OCI-M2 (cell line): ENCODE measurements around the gene PIGR.
A peak's percentile ranks its signal among the peaks of the same experiment; 100 is the strongest.
"Not testable (repeated sequence)": the region's sequence is repeated elsewhere in the genome, so short reads cannot be mapped to it uniquely, and the experiment has no call there.

Source experiments
- DNase-seq: peaks from one replicate; lab custom pipeline; 2025; ENCODE audit not compliant: unreplicated experiment; lab: John Stamatoyannopoulos, UW

The PIGR gene

GRCh38 chr1:206935491-206936067 lies 10.7 kb downstream of the PIGR start:
- no peak for DNase-seq

GRCh38 chr1:206933333-206933945 lies 12.8 kb downstream of the PIGR start:
- DNase-seq = no peak

DNA sequence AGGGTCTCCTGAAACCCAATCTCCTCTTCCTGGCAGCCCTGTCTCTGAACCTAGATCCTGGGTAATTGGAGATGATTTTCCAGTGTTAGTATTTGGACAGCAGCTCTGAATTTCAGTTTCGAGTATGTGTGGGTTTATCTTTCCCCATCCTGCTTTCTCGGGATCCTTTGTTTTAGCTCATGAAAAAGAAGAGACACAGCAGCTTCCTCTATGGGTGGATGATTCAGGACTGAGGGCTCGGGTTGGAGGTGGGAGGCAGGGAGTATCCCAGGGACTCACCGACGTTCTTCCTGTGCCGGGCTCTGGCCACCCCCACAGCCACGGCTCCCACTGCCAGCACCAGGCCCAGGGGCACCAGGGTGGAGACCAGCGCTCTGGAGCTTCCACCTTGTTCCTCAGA lies 14.1 kb downstream of the PIGR start:
- no peak for DNase-seq

DNA sequence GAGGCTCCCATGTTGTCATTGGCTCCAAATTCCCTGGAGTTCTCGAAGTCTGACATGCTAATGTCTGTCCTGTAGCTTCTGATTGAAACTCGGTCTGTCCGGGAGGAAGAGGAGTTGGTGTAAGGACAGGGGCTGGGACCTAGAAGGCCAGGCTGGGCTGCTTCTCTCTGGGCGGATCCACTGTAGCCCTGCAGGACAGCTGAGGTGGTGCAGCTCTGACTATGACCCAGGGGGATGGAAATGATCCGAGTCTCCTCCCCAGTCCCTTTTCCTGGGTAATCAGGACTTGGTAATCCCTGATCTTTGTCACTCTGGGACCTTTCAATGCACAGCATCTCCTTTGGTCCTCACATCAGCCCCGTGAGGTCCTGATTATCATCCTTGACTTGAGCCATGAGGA lies 14.6 kb downstream of the PIGR start:
- DNase-seq = no peak

DNA sequence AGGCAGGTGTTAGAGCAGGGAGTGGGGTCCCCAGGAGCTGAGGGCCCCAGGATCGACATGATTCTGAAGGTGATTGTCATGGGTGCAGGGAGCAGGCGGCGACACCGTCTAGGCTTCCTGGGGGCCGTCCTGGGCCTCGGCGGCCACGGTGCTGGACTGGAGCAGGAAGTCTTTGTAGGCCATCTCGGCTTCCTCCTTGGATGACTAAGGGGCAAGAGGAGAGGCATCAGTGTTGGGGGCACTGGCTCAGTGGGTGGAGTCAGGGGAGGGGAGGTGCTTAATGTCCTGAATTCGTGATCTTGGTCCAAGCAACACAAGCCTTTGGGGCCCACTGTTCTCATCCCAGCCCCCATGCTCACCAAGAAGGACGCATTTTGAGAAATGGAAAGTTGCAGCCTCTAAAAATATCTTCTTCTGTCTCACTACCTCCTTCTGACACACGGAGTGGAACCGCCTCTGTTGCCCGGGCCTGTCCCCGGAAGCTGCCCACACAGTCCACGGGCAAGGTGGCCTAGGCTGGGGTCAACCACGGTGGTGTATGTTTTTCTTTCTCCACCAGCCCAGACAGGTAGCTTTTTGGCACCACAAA lies 16.0 kb downstream of the PIGR start:
- no peak for DNase-seq

DNA sequence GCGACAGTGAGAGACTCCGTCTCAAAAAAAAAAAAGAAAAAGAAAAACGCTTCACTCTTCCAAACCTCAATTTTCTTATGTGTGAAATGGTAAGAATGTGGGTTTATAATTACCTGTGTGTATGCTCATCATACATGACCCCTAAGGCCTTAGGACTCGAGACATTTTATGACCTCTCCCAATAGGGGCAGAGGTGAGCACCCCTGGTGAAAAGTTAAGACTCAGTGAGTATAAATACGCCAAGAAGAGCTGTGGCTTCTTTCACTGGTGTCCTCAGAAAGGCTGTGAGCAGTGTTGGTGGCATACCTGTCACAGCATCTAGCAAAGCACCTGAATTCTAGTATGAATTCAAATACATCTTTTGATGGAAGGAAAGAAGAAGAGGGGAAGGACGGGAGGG lies 16.7 kb downstream of the PIGR start:
- DNase-seq = no peak

DNA sequence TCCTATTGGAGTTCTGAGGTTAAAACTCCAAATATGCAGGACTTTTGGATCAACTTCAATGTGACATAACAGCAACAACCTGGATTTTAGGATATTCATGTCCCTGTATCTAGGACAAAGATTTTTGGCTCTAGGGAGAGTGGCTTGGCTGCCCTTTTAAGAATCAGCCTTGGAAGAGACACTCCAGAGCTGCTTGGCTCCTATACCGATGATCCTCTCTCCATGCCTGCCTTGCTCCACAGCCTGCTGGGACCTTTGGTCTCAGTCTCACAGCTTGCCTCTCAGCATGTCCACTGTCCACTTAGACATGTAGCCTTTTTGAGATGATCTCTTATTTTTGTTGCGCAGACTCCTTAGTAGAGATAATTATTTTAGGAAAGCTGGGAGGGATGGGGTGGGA lies 20.0 kb downstream of the PIGR start:
- no peak for DNase-seq

DNA sequence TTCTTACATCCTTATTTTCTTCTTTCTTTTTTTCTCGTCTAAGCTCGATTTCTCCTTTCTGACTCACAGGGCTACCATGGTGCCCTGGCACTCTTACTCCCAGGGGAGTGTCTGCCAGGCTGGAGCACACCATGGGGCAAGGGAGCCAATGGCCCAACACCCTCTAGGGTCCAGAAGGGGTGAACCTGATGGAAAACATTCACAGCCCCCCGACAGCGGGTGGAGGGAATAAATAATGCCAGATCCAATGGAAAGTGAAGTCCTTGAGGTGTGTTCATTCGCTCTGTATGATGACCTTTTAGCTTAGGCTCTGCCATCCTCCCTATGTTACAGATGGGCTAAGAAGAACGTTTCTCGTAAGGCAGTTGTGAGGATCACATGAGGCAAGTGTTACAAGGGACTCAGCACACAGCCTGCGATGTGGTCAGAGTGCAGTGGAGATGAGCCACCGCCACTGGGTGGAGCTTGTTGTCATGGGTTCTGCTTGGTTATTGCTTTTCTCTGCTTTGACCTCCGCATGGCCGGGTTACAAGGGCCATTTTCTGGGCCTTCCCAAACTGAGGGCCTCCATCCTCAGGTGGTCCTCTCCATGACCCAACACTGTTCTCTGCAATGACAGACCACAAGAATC lies 21.0 kb downstream of the PIGR start:
- no peak for DNase-seq

- DNase-seq = no peak
Observed at GRCh38 chr1:206924592-206925105, 21.6 kb downstream of the PIGR start.

- not testable (repeated sequence) for DNase-seq
Observed at GRCh38 chr1:206923961-206924557, 22.2 kb downstream of the PIGR start.

GRCh38 chr1:206923009-206923960 lies 23.0 kb downstream of the PIGR start:
- no peak for DNase-seq

- no peak for DNase-seq
Observed at GRCh38 chr1:206922524-206922923, 23.7 kb downstream of the PIGR start.

GRCh38 chr1:206921772-206922265 lies 24.4 kb downstream of the PIGR start, which contains the start of gene FCMR:
Gene FCMR (minus strand): TSS chr1:206921941. CDS start chr1:206921854, 87 bp downstream.
- DNase-seq = no peak

- DNase-seq = no peak
Observed at GRCh38 chr1:206918076-206918475, 28.2 kb downstream of the PIGR start.

GRCh38 chr1:206916000-206916709 lies 30.1 kb downstream of the PIGR start:
- DNase-seq = no peak

- no peak for DNase-seq
Observed at GRCh38 chr1:206915030-206915735, 31.1 kb downstream of the PIGR start.

DNA sequence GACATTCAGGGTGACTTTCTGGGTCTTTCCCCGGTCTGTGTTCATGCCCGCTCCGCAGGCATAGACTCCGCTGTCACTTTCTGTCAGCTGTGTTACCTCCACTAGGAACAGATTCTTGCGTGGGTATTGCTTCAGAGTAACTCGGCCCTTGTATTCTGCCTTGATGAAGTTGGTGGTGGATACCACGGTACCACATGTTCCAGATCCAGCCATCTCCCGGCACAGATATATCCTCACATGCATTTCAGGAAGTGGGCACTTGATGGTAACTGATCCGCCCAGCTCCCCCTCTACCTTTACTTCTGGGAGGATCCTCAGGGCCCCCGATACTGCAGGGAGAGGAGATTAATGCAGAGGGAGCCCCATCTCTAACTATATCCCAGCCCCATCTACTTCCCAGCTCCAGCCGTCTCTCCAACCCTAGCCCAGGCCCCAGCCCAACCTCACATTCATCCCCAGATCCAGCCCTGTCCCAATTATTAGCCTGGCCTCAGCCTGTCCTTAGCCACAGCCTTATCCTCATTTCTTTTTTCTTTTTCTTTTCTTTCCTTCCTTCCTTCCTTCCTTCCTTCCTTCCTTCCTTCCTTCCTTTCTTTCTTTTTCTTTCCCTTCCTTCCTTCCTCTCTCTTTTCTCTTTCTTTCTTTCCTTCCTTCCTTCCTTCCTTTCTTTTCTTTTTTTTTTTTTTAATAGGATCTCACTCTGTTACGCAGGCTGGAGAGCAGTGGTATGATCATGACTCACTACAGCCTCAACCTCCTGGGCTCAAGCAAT lies 32.3 kb downstream of the PIGR start:
- no peak for DNase-seq

DNA sequence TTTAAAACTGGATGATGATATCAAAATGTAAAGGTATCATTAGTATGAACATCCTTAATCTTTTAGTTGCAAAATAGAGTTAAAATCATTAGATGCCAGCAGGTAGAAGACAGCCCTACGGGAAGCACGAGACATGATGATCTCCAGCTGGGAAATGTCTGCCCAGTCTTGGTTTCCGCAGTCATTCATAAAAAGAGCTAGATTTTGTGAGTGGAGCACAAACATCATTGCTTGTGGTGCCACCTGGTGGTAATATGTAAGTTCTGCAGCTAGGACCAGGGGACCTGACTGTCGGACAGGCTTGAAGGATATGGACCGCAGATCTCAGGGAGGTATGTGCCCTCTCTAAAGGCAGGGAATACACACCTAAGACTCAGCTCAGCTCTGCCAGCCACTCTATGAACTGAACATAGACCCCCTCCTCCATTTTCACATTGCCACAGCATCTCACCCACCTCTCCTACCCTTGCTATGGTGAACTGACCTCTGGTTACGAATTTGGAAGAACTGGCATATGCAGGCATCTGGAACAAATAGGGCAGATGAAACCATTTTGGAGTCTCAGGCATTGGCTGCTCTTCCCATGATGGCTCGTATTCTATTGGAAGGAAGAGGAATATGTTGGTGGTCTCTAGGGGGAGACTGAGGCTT lies 33.7 kb downstream of the PIGR start:
- peak; percentile 18 for DNase-seq
